ENCODE measurements around the gene KIAA1549. TPM values are rescaled to one million over a fixed set of nuclear protein-coding genes. Genes with fewer than 3 reads are reported as not detected.

The KIAA1549 gene
- total and polyA plus RNA-seq, 10 of the 15 experiments (the other 5 are each of a cell fraction or from before 2014, with no cell fraction given): 0.02 to 0.82 (median 0.22) TPM

DNA sequence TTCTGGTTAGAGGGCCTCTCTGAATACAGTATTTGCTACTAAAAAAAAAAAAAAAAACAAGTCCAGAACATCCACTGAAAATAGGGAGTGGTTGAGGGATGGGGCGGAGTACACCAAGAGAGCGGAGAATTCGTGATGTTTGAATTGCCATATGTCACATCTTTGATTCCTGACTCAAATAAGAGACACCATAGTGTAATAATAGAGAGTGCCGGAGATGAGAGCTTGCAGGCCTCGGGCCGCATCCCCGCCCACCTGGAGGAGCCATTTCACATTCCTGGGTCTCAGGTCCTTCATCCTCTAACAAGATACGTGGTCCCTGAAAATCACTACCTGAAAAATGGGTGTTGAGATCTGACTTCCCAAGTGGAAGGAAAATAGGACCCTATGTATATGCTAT lies 46.8 kb downstream of the KIAA1549 start:
- intact Hi-C loops (cut with micrococcal nuclease; ENCODE audit: unreplicated experiment): no loop called here
- CTCF ChIA-PET: no interaction called here
- POLR2A ChIA-PET: no interaction called here

More for the DNA sequence above, 46.8 kb downstream of the KIAA1549 start:
- in situ Hi-C loops (cut with MboI): no loop called here
- Histone ChIP-seq H4K20me1 (ENCODE audit: control insufficient read depth, insufficient read depth) (no peaks in the 10 kb centered on the region), H3K9me3 (replicated peaks; ENCODE audit: control insufficient read depth, insufficient read depth, low read length) (no peaks in the 10 kb centered on the region), H3K36me3 (ENCODE audit: control insufficient read depth in 2 of 2, insufficient read depth in 2 of 2, low read length in 1 of 2) (no peaks in the 10 kb centered on the region), H2AFZ (ENCODE audit: control insufficient read depth, low read depth, low read length) (no peak overlapping the region), H3K4me2 (ENCODE audit: control insufficient read depth, insufficient read depth) (no peak overlapping the region), H3K4me3 (no peak overlapping the region), H3K9ac (ENCODE audit: control insufficient read depth, insufficient read depth, low read length) (no peak overlapping the region), H3K4me1 (ENCODE audit: control insufficient read depth, insufficient read depth, low read length) (no peaks in the 10 kb centered on the region), H3K27me3 (replicated peaks in 1 of 2; ENCODE audit: control insufficient read depth in 2 of 2, insufficient read depth in 2 of 2, low read length in 1 of 2) (peaks cover 0 to 1% of the 10 kb centered on the region in 2 experiments; a peak in 1 of 4 replicates), H3K27ac (ENCODE audit: control insufficient read depth, insufficient read depth) (no peak overlapping the region), H3K79me2 (ENCODE audit: control insufficient read depth, insufficient read depth, low read length) (no peaks in the 10 kb centered on the region)
- ChIA-PET SMC1A (ENCODE audit: uncharacterized antibody, unreplicated experiment) (interaction anchor here (1.0 kb wide), 1 partner anchor 12 kb away, joined by 3 read pairs; no protein-coding TSS in a partner anchor), RAD21 (ENCODE audit: unreplicated experiment) (no interaction called here)
- FAIRE-seq (no peak), DNase-seq (ENCODE audit: low read depth, low spot score) (no peak), ATAC-seq (no peak)
- TF ChIP-seq RB1 (IDR thresholded peaks at IDR 0.05; ENCODE audit: borderline replicate concordance) (no peak), IRF5 (IDR thresholded peaks at IDR 0.05; ENCODE audit: borderline replicate concordance) (no peak), HDAC6 (IDR thresholded peaks at IDR 0.05; ENCODE audit: unreplicated experiment) (no peak), NBN (IDR thresholded peaks at IDR 0.05) (no peak), E2F4 (IDR thresholded peaks at IDR 0.05; ENCODE audit: low read depth, low read length) (no peak), SRF (IDR thresholded peaks at IDR 0.05; ENCODE audit: low read depth in 2 of 2, low read length in 2 of 2) (no peak), HDGF (IDR thresholded peaks at IDR 0.05) (no peak), ZNF207 (IDR thresholded peaks at IDR 0.05; ENCODE audit: borderline replicate concordance) (no peak)
- 69% methylated on average over 8 of the region's 8 CpGs for WGBS (ENCODE audit: insufficient coverage, insufficient replicate concordance, low lambda C conversion rate, missing lambda C conversion rate)
- BruUV-seq (replicated peaks): no TSS peak
